ENCODE data around the gene ALAS1.

The ALAS1 gene

DNA sequence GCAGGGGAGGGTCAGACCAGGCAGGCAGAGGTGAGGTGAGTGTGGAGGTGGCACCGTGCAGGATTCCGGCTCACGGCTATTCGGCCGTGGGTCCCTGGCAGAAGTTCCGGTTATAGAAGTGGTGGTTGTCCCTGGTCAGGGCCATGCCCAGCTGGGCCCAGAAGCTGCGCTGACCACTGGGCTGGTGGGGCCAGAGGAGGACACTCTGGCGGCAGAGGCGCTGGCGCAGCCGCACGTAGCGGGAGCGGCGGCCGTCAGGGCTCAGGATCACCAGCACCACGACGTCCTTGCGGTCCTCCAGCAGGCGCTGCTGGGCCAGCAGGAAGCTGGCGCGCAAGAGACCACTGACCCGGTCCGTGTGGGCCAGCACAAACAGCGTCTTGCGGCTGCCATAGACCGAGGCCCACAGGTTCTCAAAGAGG, 23.2 kb downstream of the ALAS1 start:
- no peak overlapping the region for H3K4me3 ChIP-seq (ENCODE audit: low read depth, low read length)
- TF ChIP-seq, protein P1, sequence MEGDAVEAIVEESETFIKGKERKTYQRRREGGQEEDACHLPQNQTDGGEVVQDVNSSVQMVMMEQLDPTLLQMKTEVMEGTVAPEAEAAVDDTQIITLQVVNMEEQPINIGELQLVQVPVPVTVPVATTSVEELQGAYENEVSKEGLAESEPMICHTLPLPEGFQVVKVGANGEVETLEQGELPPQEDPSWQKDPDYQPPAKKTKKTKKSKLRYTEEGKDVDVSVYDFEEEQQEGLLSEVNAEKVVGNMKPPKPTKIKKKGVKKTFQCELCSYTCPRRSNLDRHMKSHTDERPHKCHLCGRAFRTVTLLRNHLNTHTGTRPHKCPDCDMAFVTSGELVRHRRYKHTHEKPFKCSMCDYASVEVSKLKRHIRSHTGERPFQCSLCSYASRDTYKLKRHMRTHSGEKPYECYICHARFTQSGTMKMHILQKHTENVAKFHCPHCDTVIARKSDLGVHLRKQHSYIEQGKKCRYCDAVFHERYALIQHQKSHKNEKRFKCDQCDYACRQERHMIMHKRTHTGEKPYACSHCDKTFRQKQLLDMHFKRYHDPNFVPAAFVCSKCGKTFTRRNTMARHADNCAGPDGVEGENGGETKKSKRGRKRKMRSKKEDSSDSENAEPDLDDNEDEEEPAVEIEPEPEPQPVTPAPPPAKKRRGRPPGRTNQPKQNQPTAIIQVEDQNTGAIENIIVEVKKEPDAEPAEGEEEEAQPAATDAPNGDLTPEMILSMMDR (IDR thresholded peaks at IDR 0.05; ENCODE audit: low read depth, low read length, missing control alignments) = no peak
- DNase-seq (ENCODE audit: low read depth) = no peak

DNA sequence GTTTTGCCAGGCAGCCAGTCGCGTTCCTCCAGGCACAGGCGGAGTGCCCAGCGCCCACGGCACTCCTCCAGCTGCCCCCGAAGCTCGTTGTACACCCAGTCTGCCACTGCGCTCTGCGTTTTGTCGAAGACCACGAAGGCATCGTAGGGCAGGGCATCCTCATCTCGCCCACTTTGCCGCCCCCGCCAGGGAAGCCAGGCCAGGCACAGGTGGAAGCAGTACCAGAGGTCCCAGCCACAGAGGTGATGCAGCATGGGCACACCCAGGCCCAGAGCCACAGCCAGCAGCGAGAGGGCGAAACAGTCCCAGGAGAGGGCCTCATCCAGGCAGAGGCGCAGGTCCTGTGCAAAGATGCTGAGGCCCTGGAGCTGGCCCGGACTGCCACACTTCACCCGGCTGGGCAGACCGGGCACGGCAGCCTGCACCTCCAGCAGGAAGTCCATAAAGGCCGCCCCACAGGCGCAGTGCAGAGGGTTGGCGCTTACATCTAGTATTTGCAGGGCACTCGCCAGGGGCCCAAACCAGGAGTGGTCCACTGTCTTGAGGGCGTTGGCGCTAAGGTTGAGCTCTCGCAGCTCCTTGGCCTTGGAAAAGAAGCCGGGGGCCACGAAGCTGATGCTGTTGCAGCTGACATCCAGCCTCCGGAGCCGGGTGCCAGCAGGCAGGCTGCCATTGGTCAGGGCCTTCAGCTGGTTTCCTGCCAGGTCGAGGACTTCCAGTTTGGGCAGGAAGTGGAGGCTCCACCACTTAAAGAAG, 23.8 kb downstream of the ALAS1 start:
- DNase-seq (ENCODE audit: low read depth) = no peak
- no peak overlapping the region for H3K4me3 ChIP-seq (ENCODE audit: low read depth, low read length)
- TF ChIP-seq, protein P1 (IDR thresholded peaks at IDR 0.05; ENCODE audit: low read depth, low read length, missing control alignments) = no peak

DNA sequence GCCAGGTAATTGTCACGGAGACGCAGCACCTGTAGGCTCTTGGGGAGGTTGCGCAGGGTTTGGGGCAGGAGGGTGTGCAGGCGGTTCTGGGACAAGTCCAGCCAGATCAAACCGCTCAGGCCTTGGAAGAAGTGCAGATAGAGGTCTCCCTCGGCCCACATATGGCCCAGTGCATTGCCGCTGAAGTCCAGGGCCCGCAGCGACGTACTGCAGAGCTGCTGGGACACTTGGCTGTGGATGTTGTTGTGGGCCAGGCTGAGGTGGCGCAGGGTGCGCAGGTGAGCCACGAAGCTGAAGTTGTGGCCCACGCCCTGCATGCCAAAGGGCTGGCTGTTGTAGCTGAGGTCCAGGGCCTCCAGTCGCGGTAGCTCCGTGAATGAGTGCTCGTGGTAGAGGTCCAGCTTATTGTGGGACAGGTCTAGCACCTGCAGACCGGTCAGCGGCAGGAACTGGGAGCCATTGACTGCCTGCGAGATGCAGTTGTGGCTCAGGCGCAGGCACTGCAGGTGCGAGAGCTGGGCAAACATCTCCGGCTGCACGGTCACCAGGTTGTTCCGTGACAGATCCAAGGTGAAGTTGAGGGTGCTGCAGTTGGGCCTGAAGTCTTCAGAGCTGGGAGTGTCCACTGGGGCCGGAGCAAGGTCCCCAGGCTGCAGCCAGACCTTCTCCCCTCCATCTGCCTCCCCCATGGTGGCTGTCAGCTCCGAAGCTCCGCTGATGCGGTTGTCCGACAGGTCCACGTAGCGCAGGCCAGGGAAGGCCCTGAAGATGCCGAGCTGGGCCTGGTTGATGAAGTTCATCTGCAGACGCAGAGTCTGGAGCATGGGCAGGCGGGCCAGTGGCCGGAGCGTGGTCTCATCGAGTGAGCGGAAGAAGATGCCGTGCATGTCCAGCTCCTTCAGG, 24.6 kb downstream of the ALAS1 start:
- TF ChIP-seq, protein P1 (IDR thresholded peaks at IDR 0.05; ENCODE audit: low read depth, low read length, missing control alignments) = no peak
- DNase-seq (ENCODE audit: low read depth) = no peak
- no peak overlapping the region for H3K4me3 ChIP-seq (ENCODE audit: low read depth, low read length)

DNA sequence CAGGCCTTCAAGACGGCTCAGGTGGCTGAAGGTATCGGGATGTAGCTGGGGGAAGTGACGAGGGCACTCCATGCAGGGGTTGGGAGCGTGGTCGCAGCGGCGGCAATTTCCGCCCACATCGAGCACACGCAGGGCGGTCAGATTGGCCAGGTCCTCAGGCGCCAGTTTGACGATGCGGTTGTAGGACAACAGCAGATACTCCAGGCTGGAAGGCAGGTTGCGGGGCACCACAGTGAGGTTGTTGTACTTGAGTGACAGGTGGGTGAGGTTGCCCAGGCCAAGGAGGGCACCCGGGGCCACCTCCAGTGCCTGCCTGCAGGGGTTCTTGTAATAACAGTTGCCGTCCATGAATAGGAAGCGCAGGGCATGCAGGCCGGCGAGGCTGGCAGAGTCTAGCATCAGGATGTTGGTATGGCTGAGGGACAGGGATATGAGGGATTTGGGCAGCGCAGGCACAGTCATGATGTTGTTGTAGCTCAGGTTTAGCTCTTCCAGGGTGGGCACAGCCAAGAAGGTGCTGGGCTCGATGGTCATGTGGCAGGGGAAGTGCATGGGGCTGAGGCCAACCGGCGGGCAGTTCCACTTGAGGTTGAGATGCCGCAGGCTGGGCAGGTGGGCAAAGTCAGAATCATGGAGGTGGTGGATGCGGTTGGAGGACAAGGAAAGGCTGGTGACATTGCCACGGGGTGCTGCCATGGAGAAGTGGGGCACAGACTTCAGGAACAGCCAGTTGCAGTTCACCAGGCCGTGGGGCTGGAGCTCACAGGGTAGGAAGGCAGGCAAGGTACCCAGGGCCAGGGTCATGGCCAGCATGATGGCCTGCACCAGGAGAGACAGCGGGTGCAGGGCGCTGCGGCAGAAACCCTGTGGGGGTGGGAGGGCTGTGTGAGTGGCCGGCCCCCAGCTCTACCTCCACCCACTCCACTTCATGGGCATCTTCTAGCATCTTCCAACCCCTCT, 25.8 kb downstream of the ALAS1 start:
- TF ChIP-seq, protein P1 (IDR thresholded peaks at IDR 0.05; ENCODE audit: low read depth, low read length, missing control alignments) = no peak
- DNase-seq (ENCODE audit: low read depth) = no peak
- no peak overlapping the region; the same call in 1 of the 2 replicates for H3K4me3 ChIP-seq (ENCODE audit: low read depth, low read length)

DNA sequence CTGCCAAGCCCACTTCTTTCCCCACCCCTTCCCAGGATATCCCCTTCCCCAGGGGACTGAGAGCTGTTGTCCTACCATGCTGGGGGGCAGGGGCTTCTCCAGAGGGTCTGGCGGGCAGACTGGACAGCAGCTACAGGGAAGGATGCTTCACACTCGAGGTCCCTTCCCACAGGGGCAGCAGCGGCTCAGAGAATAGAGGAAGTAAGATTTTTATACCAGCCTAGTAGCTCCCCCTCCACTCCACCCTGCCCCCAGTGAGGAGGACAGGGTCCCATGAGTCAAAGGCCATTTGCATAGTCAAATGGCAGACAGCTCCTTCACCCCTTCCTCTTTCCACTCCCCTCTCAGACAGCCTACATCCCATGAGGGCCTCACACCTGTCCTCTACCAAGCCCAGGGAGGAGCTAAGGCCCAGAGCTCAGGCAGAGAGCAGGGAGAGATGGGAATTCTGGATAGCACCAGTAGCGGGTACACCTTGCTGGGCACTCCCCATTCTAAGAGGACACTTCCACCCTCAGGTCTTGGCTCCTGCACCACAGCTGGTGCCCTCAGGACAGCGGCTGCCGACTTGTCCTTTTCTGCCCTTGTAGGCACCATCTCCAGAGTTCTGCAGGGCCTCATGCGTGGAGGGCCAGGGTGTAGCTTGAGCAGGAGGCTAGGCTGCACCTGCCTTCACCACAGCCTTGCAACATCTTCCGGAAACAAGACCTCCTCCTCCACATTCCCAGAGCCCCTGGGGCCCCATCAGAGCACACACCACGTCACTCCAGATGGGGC, 27.7 kb downstream of the ALAS1 start, which contains the start of gene TLR9:
Gene TLR9, minus strand, starts transcription at position 194 of the 777 bp plus-strand sequence. Its CDS starts 116 bp downstream, at position 78.
- peak within 1 kb of the TSS; percentile 51 for H3K4me3 ChIP-seq (ENCODE audit: low read depth, low read length)
- peak; percentile 79 for DNase-seq (ENCODE audit: low read depth)
- TF ChIP-seq, protein P1 (IDR thresholded peaks at IDR 0.05; ENCODE audit: low read depth, low read length, missing control alignments) = no peak

Measured in GM12864 (cell line).